SKM-1 treated with dmso at 0.1 percent for 144 hours (cell line): Measurements from ENCODE around the gene EBI3.
"Not testable (repeated sequence)": the region's sequence is repeated elsewhere in the genome, so short reads cannot be mapped to it uniquely, and the experiment has no call there.

Experiments
- DNase-seq: peaks from one replicate; lab custom pipeline; 2025; ENCODE audit not compliant: unreplicated experiment; lab: John Stamatoyannopoulos, UW

Gene EBI3

DNA sequence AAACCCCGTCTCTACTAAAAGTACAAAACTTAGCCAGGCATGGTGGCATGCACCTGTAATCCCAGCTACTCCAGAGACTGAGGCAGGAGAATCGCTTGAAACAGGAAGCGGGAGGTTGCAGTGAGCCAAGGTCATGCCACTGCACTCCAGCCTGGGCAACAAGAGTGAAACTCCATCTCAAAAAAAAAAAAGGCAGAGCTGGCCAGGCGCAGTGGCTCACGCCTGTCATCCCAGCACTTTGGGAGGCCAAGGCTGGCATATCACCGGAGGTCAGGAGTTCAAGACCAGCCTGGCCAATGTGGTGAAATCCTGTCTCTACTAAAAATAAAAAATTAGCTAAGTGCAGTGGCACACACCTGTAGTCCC lies 45.0 kb downstream of the EBI3 start:
- not testable (repeated sequence) for DNase-seq

DNA sequence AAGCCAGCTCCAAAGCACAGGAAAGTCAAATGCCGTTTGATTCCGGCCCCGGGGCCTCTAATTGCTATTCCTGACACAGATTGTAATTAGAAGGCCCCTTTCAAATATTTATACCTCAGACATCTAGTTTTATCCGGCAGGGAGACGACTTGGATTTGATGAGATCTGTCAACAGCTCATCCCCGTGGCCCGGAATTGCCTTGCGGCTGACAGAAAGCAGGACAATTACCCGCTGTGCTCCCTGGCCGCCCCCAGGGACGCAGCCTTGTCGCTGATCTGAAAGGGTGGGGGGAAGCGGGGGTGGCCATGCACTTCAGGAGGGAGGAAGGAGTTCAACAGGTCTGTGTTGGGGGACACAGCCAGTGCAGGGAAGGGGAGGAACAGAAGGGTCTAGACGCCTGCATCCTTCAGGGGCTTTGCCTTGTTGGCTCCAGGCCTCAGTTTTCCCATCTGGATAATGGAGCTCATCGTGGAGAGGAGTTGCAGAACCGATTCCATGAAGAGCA lies 47.9 kb downstream of the EBI3 start:
- DNase-seq, result no peak

DNA sequence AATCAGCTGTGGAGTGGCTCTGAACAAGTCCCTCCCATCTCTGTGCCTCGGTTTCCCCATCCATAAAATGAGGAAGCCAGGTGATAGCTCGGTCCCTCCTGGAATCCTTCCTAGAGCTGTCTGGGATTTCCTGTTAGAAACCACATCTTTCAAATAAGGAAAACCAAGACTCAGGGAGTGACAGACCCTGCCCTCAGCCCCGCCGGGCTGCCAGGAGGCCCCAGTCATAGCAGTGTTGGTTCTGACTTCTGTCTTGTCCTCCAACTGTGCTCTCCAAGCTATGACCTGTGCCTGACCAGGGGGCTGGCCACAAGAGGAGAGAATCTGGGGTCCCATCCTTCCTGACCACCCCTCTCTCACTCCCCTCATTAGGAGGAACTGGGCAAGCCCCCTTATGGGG lies 48.7 kb downstream of the EBI3 start:
- DNase-seq, result no peak

DNA sequence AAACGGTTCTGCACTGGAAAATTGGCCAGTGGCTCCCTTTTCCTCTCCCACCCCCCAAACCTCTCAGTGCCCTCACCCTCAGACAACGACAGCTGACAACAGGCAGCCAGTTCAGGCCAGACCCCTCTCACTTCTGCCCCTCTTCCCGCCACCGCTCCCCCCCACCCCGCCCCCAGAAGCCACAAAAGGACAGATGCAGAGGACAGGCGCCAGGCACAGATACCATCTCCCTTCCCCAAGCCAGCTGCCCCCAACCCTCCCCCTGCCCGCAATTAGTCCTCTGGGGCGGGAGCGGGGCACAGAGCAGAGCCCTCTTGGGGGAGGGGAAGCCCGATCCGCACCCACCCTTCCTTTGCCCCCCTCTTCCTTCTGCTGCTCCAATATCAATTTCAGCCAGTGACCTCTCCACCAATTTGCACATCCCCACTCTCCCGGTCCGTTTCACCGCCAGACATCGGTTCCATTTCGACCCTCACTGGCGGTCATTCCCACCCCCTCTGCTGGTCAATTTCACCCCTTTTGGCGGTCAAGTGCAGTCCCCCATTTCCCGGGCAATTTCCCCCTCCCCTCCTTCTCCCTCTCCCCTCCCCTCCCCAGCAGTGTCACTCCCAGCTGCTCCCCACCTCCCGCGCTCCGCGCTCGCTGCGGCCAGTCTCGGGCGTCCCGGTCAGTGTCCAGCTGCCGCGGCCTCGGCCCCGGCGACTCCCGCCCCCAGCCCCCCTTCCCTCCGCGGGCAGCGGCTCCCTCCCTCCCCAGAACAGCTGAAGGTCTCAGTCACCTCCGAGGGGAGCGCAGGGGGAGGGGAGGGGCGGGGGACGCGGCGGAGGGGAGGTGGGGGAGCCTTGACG lies 49.3 kb downstream of the EBI3 start, which contains the start of gene SHD:
SHD (plus strand) TSS at position 848 of the 848 bp plus-strand sequence. CDS start 798 bp downstream, outside the sequence.
- DNase-seq, result no peak

DNA sequence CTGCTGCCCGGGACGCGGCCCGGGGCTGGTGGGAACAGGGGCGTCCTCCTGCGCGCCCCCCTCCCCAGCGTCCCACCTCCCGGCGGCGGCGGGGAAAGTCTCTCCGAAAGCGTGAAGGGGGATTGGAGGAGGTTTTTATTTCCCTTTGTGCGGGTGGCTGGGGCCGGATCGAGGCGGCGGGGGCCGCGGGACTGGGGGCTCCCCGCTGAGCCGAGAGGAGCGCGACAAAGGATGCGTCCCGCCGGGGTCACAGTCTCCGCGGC lies 49.9 kb downstream of the EBI3 start:
- DNase-seq, result no peak

DNA sequence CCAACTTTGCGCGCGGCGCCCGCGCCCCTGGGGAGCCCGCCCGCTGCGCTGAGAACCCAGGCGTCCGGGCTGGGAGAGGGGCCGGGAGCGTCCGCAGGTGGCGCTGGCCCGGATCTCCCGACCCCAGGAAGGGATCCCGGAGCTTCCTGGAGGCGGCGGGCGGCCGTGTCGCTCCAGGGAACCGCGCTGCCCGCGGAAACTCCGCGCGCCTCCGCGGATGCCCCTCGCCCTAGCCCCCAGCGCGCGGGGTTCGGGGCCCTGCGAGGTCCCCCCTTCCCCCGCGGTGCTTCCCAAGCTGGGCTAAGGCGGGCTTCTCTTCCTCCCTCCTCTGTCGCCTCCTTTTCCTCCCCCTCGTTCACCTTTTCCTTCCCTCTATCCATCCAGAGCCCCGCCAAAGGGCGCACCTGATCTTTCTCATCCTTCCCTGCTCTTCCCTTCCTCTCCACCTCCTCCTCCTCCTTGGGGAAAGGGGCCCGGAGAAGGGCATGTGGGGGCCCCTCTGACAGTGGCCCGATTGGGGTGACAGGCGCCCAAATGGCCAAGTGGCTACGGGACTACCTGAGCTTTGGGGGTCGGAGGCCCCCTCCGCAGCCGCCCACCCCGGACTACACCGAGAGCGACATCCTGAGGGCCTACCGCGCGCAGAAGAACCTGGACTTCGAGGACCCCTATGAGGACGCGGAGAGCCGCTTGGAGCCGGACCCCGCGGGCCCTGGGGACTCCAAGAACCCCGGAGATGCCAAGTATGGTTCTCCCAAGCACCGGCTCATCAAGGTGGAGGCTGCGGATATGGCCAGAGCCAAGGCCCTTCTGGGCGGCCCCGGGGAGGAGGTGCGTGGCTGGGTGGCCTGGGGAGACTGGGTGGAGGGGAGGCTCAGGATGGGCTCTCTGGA lies 50.5 kb downstream of the EBI3 start:
- DNase-seq, result no peak

DNA sequence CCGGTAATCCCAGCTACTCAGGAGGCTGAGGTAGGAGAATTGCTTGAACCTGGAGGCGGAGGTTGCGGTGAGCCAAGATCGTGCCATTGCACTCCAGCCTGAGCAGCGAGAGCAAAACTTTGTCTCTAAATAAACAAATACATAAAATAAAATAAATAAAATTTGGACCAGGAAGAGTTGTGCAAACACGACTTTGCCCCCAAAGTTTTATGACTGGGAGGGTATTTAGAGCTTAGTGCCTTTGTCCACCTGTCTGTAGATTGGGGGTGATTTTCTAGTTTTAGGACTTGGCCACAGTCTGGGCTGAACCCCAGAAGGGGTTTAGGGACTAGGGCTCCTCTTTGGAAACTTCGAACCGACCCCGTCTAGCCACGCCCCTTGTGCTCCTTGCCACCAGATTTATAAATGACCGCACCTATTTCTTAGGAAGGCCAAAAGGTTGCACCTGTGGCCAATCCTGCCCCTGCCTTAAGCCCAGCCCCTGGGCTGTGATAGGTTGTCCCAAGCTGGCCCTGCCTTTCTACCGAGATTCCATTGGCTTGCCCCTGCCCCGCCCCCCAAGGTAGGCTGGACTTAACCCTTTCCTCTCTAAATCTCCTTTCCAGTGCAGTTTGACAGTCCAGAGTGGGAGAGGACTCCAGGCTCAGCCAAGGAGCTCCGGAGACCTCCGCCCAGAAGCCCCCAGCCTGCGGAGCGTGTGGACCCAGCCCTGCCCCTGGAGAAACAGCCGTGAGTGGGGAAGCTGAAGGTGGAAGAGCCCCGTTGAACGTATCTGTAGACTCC lies 55.0 kb downstream of the EBI3 start:
- no peak for DNase-seq

DNA sequence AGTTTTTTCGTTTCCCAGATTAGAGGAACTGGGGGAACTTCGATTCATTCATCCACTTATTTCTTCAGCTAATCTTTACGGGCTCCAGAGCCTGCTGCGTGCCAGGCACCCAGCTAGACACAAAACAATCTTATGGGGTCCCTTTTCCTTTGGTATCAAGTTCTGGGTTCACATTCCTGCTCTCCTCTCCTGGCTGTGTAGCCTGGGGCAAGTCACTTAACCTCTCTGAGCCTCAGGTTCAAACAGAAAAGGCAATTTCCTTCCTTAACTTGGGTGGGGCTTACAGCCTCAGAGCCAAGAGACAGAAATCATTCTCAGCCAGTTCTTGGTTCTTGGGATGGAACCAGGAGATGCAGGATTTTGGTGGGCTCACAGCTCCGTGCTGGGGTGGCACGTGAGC lies 55.7 kb downstream of the EBI3 start:
- no peak for DNase-seq

DNA sequence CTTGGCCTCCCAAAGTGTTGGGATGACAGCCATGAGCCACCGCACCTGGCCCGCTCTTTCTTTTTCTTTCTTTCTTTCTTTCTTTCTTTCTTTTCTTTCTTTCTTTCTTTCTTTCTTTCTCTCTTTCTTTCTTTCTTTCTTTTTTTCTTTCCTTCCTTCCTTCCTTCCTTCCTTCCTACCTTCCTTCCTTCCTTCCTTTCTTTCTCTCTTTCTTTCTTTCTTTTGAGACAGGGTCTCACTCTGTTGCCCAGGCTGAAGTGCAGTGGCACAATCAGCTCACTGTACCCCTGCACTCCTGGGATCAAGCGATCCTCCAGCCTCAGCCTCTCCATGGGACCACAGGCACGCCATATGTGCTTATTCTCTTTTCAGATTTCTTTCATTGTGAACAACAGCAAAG lies 56.8 kb downstream of the EBI3 start:
- DNase-seq, result not testable (repeated sequence)
